HepG2 (cell line): ENCODE results near the gene COL9A3. TPM values are rescaled to one million over a fixed set of nuclear protein-coding genes. Genes with fewer than 3 reads are reported as not detected.
A peak's percentile ranks its signal among the peaks of the same experiment; 100 is the strongest.

Experiments used
- ARID2 ChIP-seq: sonication (generic); formaldehyde crosslinking; IDR thresholded peaks from 2 replicates; pipeline ENCODE4 v1.8.1; 2022; ENCODE audit warnings: mild to moderate bottlenecking, missing genetic modification reagents, borderline replicate concordance
- CBX1 ChIP-seq: IDR thresholded peaks from one replicate; pipeline ENCODE4 v1.6.1; 2016; ENCODE audit warnings: antibody characterized with exemption, low read depth
- ELF1 ChIP-seq: sonication (generic); formaldehyde crosslinking; IDR thresholded peaks from 2 replicates; pipeline ENCODE4 v1.4.0; 2020; ENCODE audit warnings: missing genetic modification reagents
- HMGXB4 ChIP-seq, 2 experiments: sonication (generic) in 1 of 2; formaldehyde crosslinking in 1 of 2; IDR thresholded peaks; 2 replicates each; pipeline versions ENCODE4 v1.4.0 to v1.6.1; 2018 to 2020; ENCODE audit warnings: missing genetic modification reagents in 2 of 2, borderline replicate concordance in 1 of 2, low read depth in 1 of 2, mild to moderate bottlenecking in 1 of 2, missing biosample characterization in 1 of 2
- HNRNPLL ChIP-seq: fragments of 200-400 bp; formaldehyde crosslinking; IDR thresholded peaks from 2 replicates; pipeline ENCODE4 v1.6.1; 2017; ENCODE audit warnings: mild to moderate bottlenecking, low read depth, low read length; ENCODE audit not compliant: poor library complexity, severe bottlenecking
- JARID2 ChIP-seq: sonication (generic); formaldehyde crosslinking; IDR thresholded peaks from 2 replicates; pipeline ENCODE4 v1.8.1; 2023; ENCODE audit warnings: missing genetic modification reagents, inconsistent platforms; ENCODE audit not compliant: insufficient replicate concordance
- MAZ ChIP-seq, 2 experiments: sonication (generic) in 1 of 2; formaldehyde crosslinking in 1 of 2; IDR thresholded peaks; 2 replicates each; pipeline versions ENCODE4 v1.5.0 to v1.6.1; 2012 to 2020; ENCODE audit warnings: low read depth in 2 of 2, mild to moderate bottlenecking in 2 of 2, borderline replicate concordance in 1 of 2, improper control_type of control experiment in 1 of 2, low read length in 1 of 2, missing genetic modification reagents in 1 of 2, moderate library complexity in 1 of 2
- MXD3 ChIP-seq: IDR thresholded peaks from 2 replicates; pipeline ENCODE4 v1.6.1; 2016; ENCODE audit warnings: mild to moderate bottlenecking, missing biosample characterization, missing genetic modification reagents
- NCOA2 ChIP-seq: sonication (generic); formaldehyde crosslinking; IDR thresholded peaks from 2 replicates; pipeline ENCODE4 v1.8.0; 2022; ENCODE audit warnings: inconsistent platforms
- PTBP1 ChIP-seq: fragments of 200-400 bp; formaldehyde crosslinking; IDR thresholded peaks from 2 replicates; pipeline ENCODE4 v1.6.1; 2018; ENCODE audit warnings: low read length, low read depth; ENCODE audit not compliant: poor library complexity, severe bottlenecking
- RBFOX2 ChIP-seq: fragments of 200-400 bp; formaldehyde crosslinking; IDR thresholded peaks from 2 replicates; pipeline ENCODE4 v1.6.1; 2017; ENCODE audit warnings: low read depth, mild to moderate bottlenecking, low read length
- RBM39 ChIP-seq: fragments of 200-400 bp; formaldehyde crosslinking; IDR thresholded peaks from one replicate; pipeline ENCODE4 v1.6.1; 2018; ENCODE audit warnings: antibody characterized with exemption, mild to moderate bottlenecking, low read depth, low read length; ENCODE audit not compliant: poor library complexity, severe bottlenecking
- RXRA ChIP-seq: sonication (generic); formaldehyde crosslinking; IDR thresholded peaks from 2 replicates; pipeline ENCODE4 v1.5.1; 2020; ENCODE audit warnings: missing genetic modification reagents
- SIN3A ChIP-seq: IDR thresholded peaks from 2 replicates; pipeline ENCODE4 v1.6.1; 2011; ENCODE audit warnings: low read depth, mild to moderate bottlenecking, control low read depth, low read length, borderline replicate concordance
- THAP9 ChIP-seq: sonication (generic); formaldehyde crosslinking; IDR thresholded peaks from 2 replicates; pipeline ENCODE4; 2020; ENCODE audit warnings: missing genetic modification reagents, mild to moderate bottlenecking, borderline replicate concordance
- ZNF17 ChIP-seq: sonication (generic); formaldehyde crosslinking; IDR thresholded peaks from 2 replicates; pipeline ENCODE4 v1.5.0; 2020; ENCODE audit warnings: mild to moderate bottlenecking, missing genetic modification reagents
- ZNF180 ChIP-seq: sonication (generic); formaldehyde crosslinking; IDR thresholded peaks from 2 replicates; pipeline ENCODE4 v1.4.0; 2020; ENCODE audit warnings: low read depth, missing genetic modification reagents, borderline replicate concordance
- ZNF430 ChIP-seq: sonication (generic); formaldehyde crosslinking; IDR thresholded peaks from 2 replicates; pipeline ENCODE4 v1.9.0; 2021; ENCODE audit warnings: mild to moderate bottlenecking, missing genetic modification reagents
- ZNF672 ChIP-seq: sonication (generic); formaldehyde crosslinking; IDR thresholded peaks from 2 replicates; pipeline ENCODE4 v1.8.1; 2022; ENCODE audit warnings: missing genetic modification reagents
- ZNF710 ChIP-seq: sonication (generic); formaldehyde crosslinking; IDR thresholded peaks from 2 replicates; pipeline ENCODE4 v1.5.0; 2020; ENCODE audit warnings: mild to moderate bottlenecking, missing genetic modification reagents, borderline replicate concordance
- polyA plus RNA-seq, 8 experiments: library from polyadenylated mRNA; depleted of rRNA in 3 of 8; stranded (reverse) in 7 of 8; unstranded in 1 of 8; fragments of >200 nt; fragmentation: Illumina TruSeq in 4 of 8; extraction: Trizol in 4 of 8; gene quantifications; 2 replicates each; pipeline versions ENCODE4 v1.2.1 to v1.2.3, GENCODE V29; 2011 to 2016; ENCODE audit warnings: low read depth in 4 of 8, missing spikeins in 1 of 8, mixed read lengths in 1 of 8; ENCODE audit not compliant: insufficient read depth in 1 of 8
- total RNA-seq, 5 experiments: library from RNA; depleted of rRNA; stranded (reverse); fragments of >200 nt; fragmentation: Illumina TruSeq; extraction: Trizol; gene quantifications; 2 replicates each; pipeline ENCODE4 v1.2.3, GENCODE V29; 2016; ENCODE audit warnings: low read depth in 1 of 5

The COL9A3 gene
- total and polyA plus RNA-seq, 2 of the 13 experiments (the other 11 are each of a cell fraction or from before 2014, with no cell fraction given) = 155 to 204 TPM

- TF ChIP-seq HMGXB4 (CRISPR knock-in tag; IDR thresholded peaks at IDR 0.05; ENCODE audit: borderline replicate concordance in 1 of 2, low read depth in 1 of 2) (peak; percentile 9 to 15; a peak in 2 of 4 replicates), MAZ (IDR thresholded peaks at IDR 0.05; ENCODE audit: borderline replicate concordance, low read depth, low read length) (peak; percentile 63; the same call in 1 of the 2 replicates), MAZ (CRISPR knock-in tag; IDR thresholded peaks at IDR 0.05; ENCODE audit: low read depth) (no peak), RBFOX2 (peak; percentile 62), RXRA (CRISPR knock-in tag) (peak; percentile 16), ZNF430 (CRISPR knock-in tag) (0 out of 2 replicates have a peak, but pooled peaks have one; percentile 76), ELF1 (CRISPR knock-in tag) (peak; percentile 8; the same call in 1 of the 2 replicates), PTBP1 (peak; percentile 26), NCOA2 (CRISPR knock-in tag) (no peak), HNRNPLL (peak; percentile 12), ZNF180 (CRISPR knock-in tag) (no peak), RBM39 (peak; percentile 47), JARID2 (peak; percentile 28), ZNF17 (no peak), ARID2 (no peak), ZNF672 (no peak), ZNF710 (CRISPR knock-in tag) (0 out of 2 replicates have a peak, but pooled peaks have one; percentile 10), MXD3 (CRISPR knock-in tag) (0 out of 2 replicates have a peak, but pooled peaks have one; percentile 31), THAP9 (CRISPR knock-in tag) (0 out of 2 replicates have a peak, but pooled peaks have one; percentile 14), SIN3A (peak; percentile 48; the same call in 1 of the 2 replicates), CBX1 (no peak)
These were observed 593 bp upstream of the COL9A3 start (continued) for GRCh38 chr20:62816031-62816883.
